ENCODE measurements around the gene CD300LG. TPM values are rescaled to one million over a fixed set of nuclear protein-coding genes. Genes with fewer than 3 reads are reported as not detected.
A peak's percentile ranks its signal among the peaks of the same experiment; 100 is the strongest.

The CD300LG gene
- total RNA-seq, 1 donor from 2014 or later = 13.7 TPM

DNA sequence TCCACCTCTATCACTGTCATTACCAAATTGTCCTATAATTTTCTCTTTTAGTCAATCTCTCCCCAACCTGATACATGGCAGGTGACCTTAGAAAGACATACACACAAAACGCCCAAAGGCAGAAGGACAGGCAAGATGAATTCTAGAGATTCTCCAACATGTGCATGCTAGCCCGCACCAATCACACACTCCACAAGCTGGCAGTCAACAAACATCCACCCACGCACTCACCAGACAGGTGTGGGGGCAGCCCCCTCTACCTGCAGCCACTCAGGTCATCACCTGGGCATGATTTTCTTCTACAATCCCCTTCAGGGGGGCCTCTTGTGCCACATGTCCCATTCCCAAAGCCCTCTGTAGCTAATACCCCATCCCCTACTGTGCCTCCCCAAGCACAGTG lies 50.9 kb downstream of the CD300LG start:
- DNase-seq (ENCODE audit: low spot score) = no peak
- intact Hi-C loops (cut with DNase I) = no loop called here

DNA sequence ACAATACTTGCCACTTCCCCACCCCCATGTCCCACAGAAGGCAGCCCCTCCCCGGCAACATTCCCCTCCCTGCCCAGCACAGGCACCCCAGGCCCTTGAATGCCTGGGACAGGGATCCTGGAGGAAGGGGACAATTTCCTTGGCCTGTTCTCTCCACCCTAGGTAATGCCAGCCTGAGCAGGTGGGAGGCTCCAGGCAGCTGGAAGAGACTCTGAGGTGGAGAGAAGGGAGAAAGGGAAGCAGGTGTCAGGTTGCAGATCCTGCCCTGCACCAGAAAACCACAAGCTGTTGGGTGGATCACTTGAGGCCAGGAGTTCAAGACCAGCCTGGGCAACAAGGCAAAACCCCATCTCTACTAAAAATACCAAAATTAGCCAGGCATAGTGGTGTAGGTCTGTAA lies 51.5 kb downstream of the CD300LG start:
- intact Hi-C loops (cut with DNase I) = no loop called here
- DNase-seq (ENCODE audit: low spot score) = no peak

DNA sequence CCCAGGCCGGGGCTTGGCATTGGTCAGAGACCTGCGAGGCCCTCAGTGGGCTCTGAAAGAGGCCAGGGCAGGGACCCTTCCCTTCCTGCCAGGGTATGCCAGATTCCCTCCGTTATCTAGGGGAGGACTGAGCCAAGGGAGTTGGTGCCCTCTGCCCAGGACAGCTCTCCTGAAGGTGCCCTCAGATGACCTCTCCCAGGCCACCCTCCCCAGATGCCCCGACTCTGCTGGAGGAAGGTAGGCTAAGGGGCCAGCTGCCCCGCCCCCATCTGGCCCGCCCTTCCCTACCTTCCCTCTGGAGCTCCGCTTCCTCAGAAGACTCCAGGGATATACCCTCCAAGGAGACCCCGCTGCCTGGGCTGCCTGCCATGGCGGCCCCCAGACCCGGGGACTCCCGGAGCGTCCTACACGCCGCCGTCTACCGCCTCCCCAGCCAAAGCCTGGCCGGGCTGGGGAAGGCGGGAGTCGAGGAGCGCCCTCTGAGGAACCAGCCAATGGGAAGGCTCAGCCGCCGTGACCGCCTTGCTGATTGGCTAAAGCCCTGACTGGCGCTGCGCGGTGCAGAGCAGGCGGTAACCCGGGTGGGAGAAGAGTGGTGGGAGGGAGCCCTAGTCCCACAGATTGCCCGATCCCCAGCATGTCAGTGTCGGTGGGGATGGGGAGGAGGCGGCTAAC lies 53.3 kb downstream of the CD300LG start:
- intact Hi-C loops (cut with DNase I) = no loop called here
- peak; percentile 90 for DNase-seq (ENCODE audit: low spot score)

DNA sequence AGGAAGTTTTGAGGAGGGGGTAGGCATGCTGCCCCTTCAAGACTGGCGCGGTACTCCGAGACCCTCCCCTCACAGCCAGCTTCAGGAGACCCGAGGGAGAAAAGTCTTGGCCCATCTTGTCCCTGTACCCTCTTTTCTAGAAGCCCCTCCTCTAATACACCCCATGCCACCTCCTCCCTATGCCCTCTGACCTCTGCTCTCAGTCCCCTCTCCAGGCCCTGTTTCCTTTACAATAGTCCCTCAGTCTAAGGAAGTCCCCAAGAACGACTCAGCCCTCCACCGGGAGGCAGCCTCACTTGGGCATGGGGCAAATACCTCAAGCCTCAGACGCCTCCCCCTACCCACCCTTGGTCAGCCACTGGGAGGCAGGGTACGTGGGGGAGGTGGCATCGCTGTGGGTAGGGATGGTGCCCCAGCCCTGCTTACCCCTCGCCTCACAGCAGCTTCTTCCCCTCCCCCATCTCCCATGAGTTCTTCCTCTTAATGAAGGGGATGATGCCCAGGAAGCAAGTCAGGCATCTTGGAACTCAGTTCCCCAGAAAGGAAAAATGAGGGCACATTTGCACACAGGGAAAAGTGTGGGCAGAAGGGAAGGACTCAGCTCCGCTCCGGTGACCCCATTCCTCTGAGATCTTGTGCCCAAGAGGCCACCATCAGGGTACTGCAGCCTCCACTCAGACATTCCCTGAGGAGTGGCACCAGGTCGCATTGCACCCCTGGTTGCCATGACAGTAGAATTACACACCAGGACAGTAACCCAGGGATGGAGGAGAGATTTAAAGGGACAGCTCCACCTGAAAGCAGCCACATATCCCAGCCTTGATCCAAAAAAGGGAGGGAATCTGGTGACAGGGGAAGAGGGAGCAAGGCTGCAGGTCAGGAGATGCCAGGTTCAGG lies 54.1 kb downstream of the CD300LG start:
- intact Hi-C loops (cut with DNase I) = no loop called here
- no peak for DNase-seq (ENCODE audit: low spot score)

DNA sequence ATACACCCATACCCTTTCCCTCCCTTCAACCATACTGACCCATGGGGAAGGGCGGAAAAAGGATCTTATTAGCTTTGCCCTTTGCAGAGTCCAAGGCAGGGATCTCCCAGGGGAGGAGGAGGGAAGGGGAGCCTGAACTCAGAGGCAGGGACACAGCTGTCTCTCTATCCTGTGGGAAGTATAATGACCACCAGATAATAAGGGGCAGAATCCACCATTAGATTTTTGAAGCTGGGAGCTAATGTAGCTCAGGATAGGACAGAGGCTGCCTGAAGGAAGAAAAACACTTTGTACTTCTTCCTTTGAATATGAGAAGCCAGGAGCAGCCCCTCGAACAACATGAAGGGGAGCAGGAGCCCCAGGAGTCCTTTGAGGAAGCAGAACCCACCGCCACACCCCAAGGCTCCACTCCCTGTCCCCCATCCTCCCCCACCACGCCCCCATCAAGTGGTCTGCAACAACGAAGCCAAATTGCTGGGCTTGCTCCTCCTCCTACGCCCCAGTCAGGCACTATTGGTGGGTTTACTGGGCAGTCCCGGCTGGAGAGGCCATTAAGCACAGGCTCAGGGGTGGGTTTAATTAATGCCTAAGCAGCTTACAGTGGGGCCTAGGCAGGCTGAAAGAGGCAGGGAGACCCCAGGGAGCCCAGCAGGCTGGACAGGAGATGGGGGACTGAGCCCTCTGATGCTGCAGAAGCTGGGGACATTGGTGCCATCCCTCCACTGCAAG lies 55.0 kb downstream of the CD300LG start:
- no peak for DNase-seq (ENCODE audit: low spot score)
- intact Hi-C loops (cut with DNase I) = no loop called here

DNA sequence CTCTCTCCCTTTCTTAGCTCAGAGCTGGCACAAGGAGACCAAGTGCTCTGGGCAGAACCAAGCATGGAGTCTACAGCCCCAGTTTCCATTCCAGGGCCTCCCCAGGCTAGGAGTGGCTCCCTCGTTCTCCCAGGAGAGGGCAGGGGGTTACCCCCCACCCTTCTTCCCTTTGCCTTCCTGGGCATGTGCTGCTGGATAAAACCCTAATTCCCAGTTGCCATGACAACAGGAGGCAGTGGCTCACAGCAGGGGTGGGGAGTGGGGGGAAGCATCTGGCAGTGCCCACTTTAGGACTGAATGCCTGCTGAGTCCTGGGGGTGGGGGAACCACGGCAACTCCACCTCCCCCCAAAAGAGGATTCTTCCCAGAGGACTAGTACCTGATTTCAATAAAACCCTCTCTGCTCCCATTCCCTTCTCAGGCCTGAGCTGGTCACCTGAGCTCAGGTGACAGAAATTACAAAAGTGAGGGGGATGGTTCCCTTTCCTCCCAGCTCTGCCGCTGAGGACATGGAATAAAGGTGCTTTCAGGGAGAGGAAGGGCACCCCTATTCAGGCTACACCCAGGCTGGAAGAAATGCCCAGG lies 58.5 kb downstream of the CD300LG start:
- intact Hi-C loops (cut with DNase I) = no loop called here
- DNase-seq (ENCODE audit: low spot score) = no peak

DNA sequence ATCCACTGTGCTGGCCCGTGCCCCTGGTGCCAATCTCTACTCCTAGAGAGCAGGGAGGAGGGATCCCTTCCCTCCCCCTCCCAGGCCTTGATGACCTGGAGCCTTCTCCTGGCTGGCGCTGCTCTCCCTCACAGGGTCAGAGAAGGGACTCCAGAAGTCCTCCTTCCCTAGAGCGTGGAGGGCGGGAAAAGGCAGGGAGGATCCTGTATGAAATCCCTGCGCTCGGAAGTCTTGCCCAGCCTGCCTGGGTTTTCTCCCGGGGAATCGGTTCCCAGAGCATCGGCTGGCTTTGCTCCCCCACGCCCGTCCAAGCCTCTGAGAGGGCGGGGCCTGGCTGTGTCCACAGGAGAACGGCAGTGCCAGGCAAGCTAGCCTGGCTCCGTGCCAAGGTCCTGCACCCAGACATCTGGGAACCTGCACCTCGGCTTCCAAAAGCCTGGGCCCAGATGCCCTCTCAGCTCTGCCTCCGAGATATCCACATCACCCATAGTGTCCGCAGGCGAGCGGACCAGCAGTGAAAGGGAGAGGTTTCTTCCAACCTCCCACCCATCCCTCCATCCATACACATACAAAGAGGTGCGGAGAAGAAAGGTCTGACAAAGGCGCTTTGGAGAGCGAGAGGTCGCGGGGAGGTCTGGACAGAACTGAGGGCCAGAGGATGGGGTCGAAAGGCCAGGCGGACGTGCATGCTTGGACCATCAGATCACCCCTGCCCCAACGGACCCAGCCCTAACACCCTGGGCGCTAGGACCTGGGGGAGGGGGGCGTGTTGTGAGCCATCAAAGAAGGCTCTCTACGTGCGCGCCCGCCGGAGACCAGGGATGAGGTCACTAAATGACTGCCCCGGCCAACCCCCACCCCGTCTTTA lies 59.2 kb downstream of the CD300LG start:
- peak; percentile 84 for DNase-seq (ENCODE audit: low spot score)
- intact Hi-C loops (cut with DNase I) = no loop called here

DNA sequence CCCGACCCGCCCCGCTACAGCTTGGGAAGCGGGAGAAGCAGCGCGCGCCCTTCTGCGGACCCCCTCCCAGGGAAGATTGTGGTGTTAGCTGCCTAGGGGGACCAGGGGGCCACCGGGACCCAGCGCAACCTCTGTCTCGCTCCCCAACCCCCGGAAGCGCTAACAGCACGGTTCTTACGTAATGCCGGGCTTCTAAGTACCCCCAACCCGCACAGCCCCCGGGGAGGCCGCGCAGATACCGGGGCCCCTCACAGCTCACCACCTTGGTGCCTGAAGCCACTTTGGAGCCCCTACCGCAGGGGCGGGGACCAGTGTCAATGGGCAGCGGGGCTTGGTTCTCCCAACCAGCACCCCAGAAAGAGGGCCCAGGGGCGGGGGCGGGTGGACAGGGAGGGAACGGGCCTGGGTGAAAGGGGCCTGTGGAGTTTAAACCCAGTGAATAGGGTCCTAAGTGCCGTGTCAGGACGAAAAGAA lies 60.0 kb downstream of the CD300LG start:
- no peak for DNase-seq (ENCODE audit: low spot score)
- intact Hi-C loops (cut with DNase I) = no loop called here

DNA sequence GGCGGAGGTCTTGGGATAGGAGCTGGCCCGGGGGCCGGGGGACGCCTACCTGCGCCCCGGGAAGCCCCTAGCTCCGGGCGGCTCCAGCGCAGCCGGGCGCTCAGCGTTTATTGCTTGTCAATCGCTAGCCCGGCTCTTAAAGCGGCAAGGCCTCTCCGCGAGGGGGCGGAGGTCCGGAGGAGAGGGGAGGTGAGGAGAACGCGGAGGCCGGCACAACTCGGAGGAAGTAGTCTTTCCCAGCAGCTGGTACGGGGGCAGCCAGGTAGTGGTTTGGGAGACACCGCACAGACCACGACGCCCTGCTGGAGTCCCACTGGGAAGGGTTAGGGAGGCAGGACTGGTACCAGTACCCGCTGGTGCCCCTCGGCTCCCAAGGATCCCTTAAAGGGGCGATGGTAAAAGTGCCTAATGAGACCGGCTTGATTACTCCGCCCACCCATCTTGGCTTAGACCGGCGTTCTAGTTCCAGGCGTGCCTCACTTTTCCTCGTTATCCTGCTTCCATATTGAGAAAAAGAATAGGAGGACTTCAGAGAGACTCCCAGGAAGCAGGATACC lies 60.5 kb downstream of the CD300LG start, which contains the start of gene MPP2:
Gene MPP2 (minus strand): TSS at position 112 of the 557 bp plus-strand sequence. CDS start 3,076 bp downstream, outside the sequence.
- DNase-seq (ENCODE audit: low spot score) = peak; percentile 89
- intact Hi-C loops (cut with DNase I) = no loop called here

DNA sequence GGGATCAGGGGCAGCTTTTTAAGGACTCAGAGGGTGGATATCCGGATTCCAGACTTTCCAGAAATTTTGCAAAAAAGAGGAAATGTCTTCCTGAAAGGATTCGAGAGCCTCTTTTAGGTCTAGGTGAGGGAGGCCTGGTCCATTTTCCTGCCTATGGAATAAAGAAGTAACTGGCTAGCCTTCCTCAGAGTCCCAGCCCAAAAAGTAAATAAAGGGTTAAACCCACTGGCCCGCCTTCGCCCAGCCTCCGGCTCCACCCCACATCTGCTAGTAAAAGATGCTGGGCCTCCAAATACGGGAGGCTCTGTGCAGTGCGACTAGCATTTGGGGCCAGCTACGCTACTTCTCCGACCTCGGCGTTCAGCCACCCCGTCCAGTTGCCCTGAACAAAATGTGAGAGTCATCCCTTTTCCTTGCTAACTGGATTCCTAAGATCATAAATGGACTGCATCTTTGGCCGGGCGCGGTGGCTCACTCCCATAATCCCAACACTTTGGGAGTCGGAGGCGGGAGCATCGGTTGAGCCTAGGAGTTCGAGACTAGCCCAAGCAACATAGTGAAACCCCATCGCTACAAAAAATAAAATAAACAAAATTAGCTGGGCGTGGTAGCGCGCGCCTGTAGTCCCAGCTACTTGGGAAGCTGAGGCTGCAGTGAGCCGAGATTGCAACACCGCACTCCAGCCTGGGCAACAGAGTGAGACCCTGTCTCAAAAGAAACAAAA lies 61.2 kb downstream of the CD300LG start:
- intact Hi-C loops (cut with DNase I) = no loop called here
- peak; percentile 83 for DNase-seq (ENCODE audit: low spot score)

DNA sequence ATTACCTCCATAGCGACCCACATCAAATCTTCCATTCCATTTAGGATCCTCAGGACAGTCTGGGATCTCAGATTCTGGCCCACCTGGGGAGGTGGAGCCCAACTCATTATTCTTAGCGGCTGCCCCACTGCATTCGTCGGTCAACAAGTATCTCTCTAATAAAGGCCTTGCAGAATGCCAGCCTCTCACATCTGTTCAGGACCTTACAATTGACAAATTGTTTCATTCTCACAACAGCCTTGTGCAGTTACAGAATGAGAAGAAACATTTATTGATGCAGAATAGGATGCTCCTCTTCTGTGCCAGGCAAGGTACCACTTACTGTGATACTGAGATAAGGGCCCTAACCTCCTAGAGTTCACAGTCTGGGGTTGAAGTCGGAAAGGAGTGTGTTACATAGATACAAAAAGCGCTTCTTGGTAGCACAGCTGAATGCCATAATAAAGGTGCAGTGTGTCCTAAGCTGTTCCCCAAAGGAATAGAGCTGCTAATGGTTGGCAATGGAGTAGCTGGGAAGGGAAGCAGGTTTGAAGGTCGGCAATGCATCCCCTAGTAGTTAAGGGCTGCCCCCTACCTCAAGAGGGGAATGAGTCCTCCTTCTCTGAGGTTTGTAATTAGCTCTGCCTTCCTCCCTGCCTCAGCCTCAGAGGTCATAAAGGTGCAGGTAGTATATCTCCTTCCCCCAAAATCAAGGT lies 62.7 kb downstream of the CD300LG start:
- no peak for DNase-seq (ENCODE audit: low spot score)
- intact Hi-C loops (cut with DNase I) = no loop called here

DNA sequence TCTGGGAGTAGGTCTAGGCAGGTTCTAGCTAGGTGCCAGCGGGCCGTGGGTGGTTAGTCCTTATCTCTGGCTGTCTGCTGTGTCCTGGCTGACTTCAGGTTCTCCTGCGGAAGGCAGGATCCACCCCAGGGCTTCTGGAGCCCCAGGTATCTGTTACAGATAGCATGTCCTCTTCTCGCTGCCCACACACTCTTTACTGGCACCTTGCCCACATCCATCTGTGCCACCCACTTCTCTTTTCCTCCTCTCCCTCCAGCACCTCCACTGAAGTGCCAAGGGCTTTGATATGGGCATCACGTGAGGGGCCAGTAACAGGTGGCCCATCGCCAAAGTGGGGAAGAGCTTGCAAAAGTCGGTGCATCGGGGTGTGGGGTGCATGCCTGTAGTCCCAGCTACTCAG lies 64.9 kb downstream of the CD300LG start:
- intact Hi-C loops (cut with DNase I) = no loop called here
- DNase-seq (ENCODE audit: low spot score) = no peak

DNA sequence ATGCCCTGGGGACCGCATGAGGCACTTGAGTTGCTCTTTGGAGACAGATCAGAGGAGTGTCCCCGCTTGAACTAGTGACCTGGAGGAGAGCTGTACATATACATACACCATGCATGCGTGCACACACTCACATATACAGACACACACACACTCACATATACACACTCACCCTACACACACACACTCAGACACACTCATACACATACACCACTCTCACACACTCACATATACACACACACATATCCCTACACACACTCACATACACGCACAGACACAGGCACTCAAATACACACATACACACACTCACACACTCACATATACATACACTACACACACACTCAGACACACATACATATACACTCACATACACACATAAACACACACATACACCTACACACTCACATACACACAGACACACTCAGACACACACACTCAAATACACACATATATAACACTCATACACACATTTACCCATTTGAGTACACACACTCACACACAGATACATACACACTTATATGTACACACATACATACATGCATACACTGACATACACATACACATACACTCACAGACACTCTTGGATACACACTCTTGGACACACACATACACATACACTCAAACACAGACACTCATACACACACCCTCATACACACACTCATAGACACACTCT lies 65.8 kb downstream of the CD300LG start:
- intact Hi-C loops (cut with DNase I) = no loop called here
- DNase-seq (ENCODE audit: low spot score) = no peak

Data from cardiac septum (tissue), 1 donor.